GM18870 (cell line): ENCODE results near the gene GSPT2.
"Not testable (repeated sequence)": the region's sequence is repeated elsewhere in the genome, so short reads cannot be mapped to it uniquely, and the experiment has no call there.

Source experiments
- ATAC-seq: cut with Tn5 transposase; IDR thresholded peaks from one replicate; pipeline ENCODE4 v1.9.1; 2021; ENCODE audit warnings: moderate library complexity; ENCODE audit not compliant: unreplicated experiment

Gene GSPT2

GRCh38 chrX:51743179-51743957 is at the start of gene GSPT2:
Gene GSPT2, plus strand, starts transcription at chrX:51743442. Its CDS starts 185 bp downstream, at chrX:51743627.
- peak; percentile 79 for ATAC-seq

- no peak for ATAC-seq
These were observed 49.0 kb upstream of the GSPT2 start for GRCh38 chrX:51694254-51694653.

- no peak for ATAC-seq
These were observed 45.8 kb upstream of the GSPT2 start for GRCh38 chrX:51697397-51697796.

- not testable (repeated sequence) for ATAC-seq
These were observed 32.7 kb upstream of the GSPT2 start, which contains the start of gene CENPVL1 for GRCh38 chrX:51710277-51711164. Gene CENPVL1, plus strand, starts transcription at chrX:51710512. Its CDS starts 0 bp downstream, at chrX:51710512.

GRCh38 chrX:51712943-51713647 is 30.1 kb upstream of the GSPT2 start:
- not testable (repeated sequence) for ATAC-seq

GRCh38 chrX:51728202-51728601 is 15.0 kb upstream of the GSPT2 start:
- ATAC-seq, result no peak

- no peak for ATAC-seq
These were observed 6.2 kb upstream of the GSPT2 start for GRCh38 chrX:51737091-51737490.

- ATAC-seq, result no peak
These were observed 656 bp upstream of the GSPT2 start for GRCh38 chrX:51742586-51742985.

- no peak for ATAC-seq
These were observed 4.4 kb downstream of the GSPT2 start for GRCh38 chrX:51747671-51748070.

GRCh38 chrX:51759055-51759839 is 16.0 kb downstream of the GSPT2 start:
- ATAC-seq, result no peak

- ATAC-seq, result no peak
These were observed 17.4 kb downstream of the GSPT2 start for GRCh38 chrX:51760657-51761056.

GRCh38 chrX:51766546-51766945 is 23.3 kb downstream of the GSPT2 start:
- no peak for ATAC-seq

GRCh38 chrX:51776851-51777250 is 33.6 kb downstream of the GSPT2 start:
- no peak for ATAC-seq

- no peak for ATAC-seq
These were observed 36.1 kb downstream of the GSPT2 start for GRCh38 chrX:51779306-51779705.

GRCh38 chrX:51795136-51795535 is 51.9 kb downstream of the GSPT2 start:
- ATAC-seq, result peak; percentile 55
